DOHH2 (cell line): ENCODE measurements around the gene SETSIP.

ENCODE experiments used
- H3F3A ChIP-seq: fragments of 200-600 bp; sonication (generic), shearing (Covaris generic); 2 replicates; pipeline ENCODE4 v1.6.0; 2016; ENCODE audit warnings: antibody characterized with exemption, mild to moderate bottlenecking; ENCODE audit not compliant: control insufficient read depth, insufficient read depth
- H3K27ac ChIP-seq: fragments of 200-600 bp; sonication (generic); 2 replicates; pipeline ENCODE4 v1.5.1; 2014; ENCODE audit warnings: low read depth, mild to moderate bottlenecking, low read length, moderate library complexity
- H3K27me3 ChIP-seq: fragments of 200-600 bp; sonication (generic); 2 replicates; pipeline ENCODE4 v1.6.1; 2014; ENCODE audit warnings: mild to moderate bottlenecking, low read length, mixed read lengths; ENCODE audit not compliant: control insufficient read depth
- H3K36me3 ChIP-seq: fragments of 200-600 bp; sonication (generic); 2 replicates; pipeline ENCODE4 v1.6.1; 2014; ENCODE audit warnings: mild to moderate bottlenecking, low read length, moderate library complexity, mixed read lengths; ENCODE audit not compliant: control insufficient read depth
- H3K4me1 ChIP-seq: fragments of 200-600 bp; sonication (generic); 2 replicates; pipeline ENCODE4 v1.6.1; 2014; ENCODE audit warnings: mild to moderate bottlenecking, low read length, mixed read lengths; ENCODE audit not compliant: control insufficient read depth
- H3K4me2 ChIP-seq: fragments of 200-600 bp; sonication (generic); 2 replicates; pipeline ENCODE4 v1.6.0; 2014; ENCODE audit warnings: mild to moderate bottlenecking, low read length, moderate library complexity
- H3K4me3 ChIP-seq: fragments of 200-600 bp; sonication (generic); 2 replicates; pipeline ENCODE4 v1.5.1; 2014; ENCODE audit warnings: mild to moderate bottlenecking, low read length, mixed read lengths
- H3K79me2 ChIP-seq: fragments of 200-600 bp; sonication (generic); 2 replicates; pipeline ENCODE4 v1.6.1; 2014; ENCODE audit warnings: mild to moderate bottlenecking, low read length, mixed read lengths; ENCODE audit not compliant: control insufficient read depth
- H3K9me2 ChIP-seq: fragments of 200-600 bp; sonication (generic); replicated peaks from 2 replicates; pipeline ENCODE4 v1.6.1; 2014; ENCODE audit warnings: mild to moderate bottlenecking, low read length, mixed read lengths; ENCODE audit not compliant: control insufficient read depth
- H3K9me3 ChIP-seq: fragments of 200-600 bp; sonication (generic); 2 replicates; pipeline ENCODE4 v1.6.1; 2014; ENCODE audit warnings: antibody characterized with exemption, low read length, mixed read lengths; ENCODE audit not compliant: control insufficient read depth, insufficient read depth
- H4K20me1 ChIP-seq: fragments of 200-600 bp; sonication (generic); 2 replicates; pipeline ENCODE4 v1.6.0; 2014; ENCODE audit warnings: low read depth, mild to moderate bottlenecking, antibody characterized with exemption, low read length, moderate library complexity; ENCODE audit not compliant: control insufficient read depth, insufficient read depth
- CTCF ChIP-seq: fragments of 200-600 bp; sonication (generic); IDR thresholded peaks from one replicate; pipeline ENCODE4 v1.5.1; 2014; ENCODE audit warnings: antibody characterized with exemption, mild to moderate bottlenecking, low read depth, low read length; ENCODE audit not compliant: poor library complexity, severe bottlenecking
- EZH2phosphoT487 ChIP-seq: fragments of 200-600 bp; sonication (generic); IDR thresholded peaks from 2 replicates; pipeline ENCODE4 v1.6.1; 2017; ENCODE audit warnings: borderline replicate concordance, mild to moderate bottlenecking, antibody characterized with exemption, low read length, moderate library complexity, mixed read lengths

SETSIP gene

GRCh38 chr1:92108631-92109030, 33.4 kb upstream of the SETSIP start:
- Histone ChIP-seq H3F3A (no peaks in the 10 kb centered on the region), H3K4me2 (no peak overlapping the region), H3K4me3 (no peak overlapping the region), H3K4me1 (no peaks in the 10 kb centered on the region), H3K27me3 (no peaks in the 10 kb centered on the region), H3K27ac (no peak overlapping the region), H3K36me3 (no peaks in the 10 kb centered on the region), H4K20me1 (no peaks in the 10 kb centered on the region), H3K9me3 (no peaks in the 10 kb centered on the region; the same call in 1 of the 2 replicates), H3K9me2 (no peaks in the 10 kb centered on the region), H3K79me2 (no peaks in the 10 kb centered on the region)
- TF ChIP-seq EZH2phosphoT487 (no peak), CTCF (no peak)

GRCh38 chr1:92105546-92106081, 30.4 kb upstream of the SETSIP start:
- Histone ChIP-seq H3K4me2 (no peak overlapping the region), H3K36me3 (no peaks in the 10 kb centered on the region), H3K4me1 (no peaks in the 10 kb centered on the region), H3F3A (no peaks in the 10 kb centered on the region), H3K79me2 (no peaks in the 10 kb centered on the region), H3K9me2 (no peaks in the 10 kb centered on the region), H3K9me3 (no peaks in the 10 kb centered on the region; the same call in 1 of the 2 replicates), H3K27me3 (no peaks in the 10 kb centered on the region), H3K4me3 (no peak overlapping the region), H4K20me1 (no peaks in the 10 kb centered on the region), H3K27ac (no peak overlapping the region)
- TF ChIP-seq CTCF: no peak
- TF ChIP-seq EZH2phosphoT487: no peak

- H3K36me3 ChIP-seq: no peaks in the 10 kb centered on the region
- no peaks in the 10 kb centered on the region for H3K9me3 ChIP-seq
- no peak for TF ChIP-seq CTCF
- no peak for TF ChIP-seq EZH2phosphoT487
- no peak overlapping the region for H3K27ac ChIP-seq
- no peak overlapping the region for H3K4me2 ChIP-seq
- H3K4me1 ChIP-seq: no peaks in the 10 kb centered on the region
- H3K4me3 ChIP-seq: no peak overlapping the region
- H3K27me3 ChIP-seq: no peaks in the 10 kb centered on the region
- no peaks in the 10 kb centered on the region for H3K79me2 ChIP-seq
- H3K9me2 ChIP-seq: no peaks in the 10 kb centered on the region
- no peaks in the 10 kb centered on the region for H3F3A ChIP-seq
- no peaks in the 10 kb centered on the region for H4K20me1 ChIP-seq
These were observed 21.1 kb upstream of the SETSIP start for GRCh38 chr1:92096317-92096716.
